Thyroid gland (tissue), 4 donors: Measurements from ENCODE around the gene NUP93. TPM values are rescaled to one million over a fixed set of nuclear protein-coding genes. Genes with fewer than 3 reads are reported as not detected.

ENCODE experiments used
- DNase-seq, 2 donors: peaks; one replicate each; pipeline ENCODE4 v3.0.0-alpha.2; 2019
- H3K27ac ChIP-seq, 3 donors: fragments of 200-600 bp; sonication (generic); 1 replicate in 2 of 3; 2 replicates in 1 of 3; pipeline ENCODE4 v1.5.1; 2016 to 2019; ENCODE audit warnings: mild to moderate bottlenecking in 1 of 3, moderate library complexity in 1 of 3
- H3K27me3 ChIP-seq: fragments of 200-600 bp; sonication (generic); one replicate; pipeline ENCODE4 v1.5.1; 2019
- H3K36me3 ChIP-seq, 2 donors: fragments of 200-600 bp; sonication (generic); one replicate each; pipeline ENCODE4 v1.5.1; 2016 to 2019
- H3K4me1 ChIP-seq, 2 donors: fragments of 200-600 bp; sonication (generic); one replicate each; pipeline ENCODE4 v1.5.1; 2017 to 2019
- H3K4me3 ChIP-seq, 3 donors: fragments of 200-600 bp; sonication (generic); replicated peaks in 1 of 3; 1 replicate in 2 of 3; 2 replicates in 1 of 3; pipeline ENCODE4 v1.5.1; 2016; ENCODE audit warnings: mild to moderate bottlenecking in 1 of 3
- H3K9me3 ChIP-seq: fragments of 200-600 bp; sonication (generic); one replicate; pipeline ENCODE4 v1.5.1; 2017
- POLR2A ChIP-seq, 2 donors: fragments of 450-650 bp; IDR thresholded peaks; one replicate each; pipeline ENCODE4 v1.6.1; 2017; ENCODE audit warnings: antibody characterized with exemption in 2 of 2, mild to moderate bottlenecking in 2 of 2, moderate library complexity in 1 of 2
- WGBS, 2 donors: methylation state at CpG; one replicate each; pipeline ENCODE4 v1.1.5; 2017; 5-methylcytosine and 5-hydroxymethylcytosine counted together
- intact Hi-C: fragments of 100-400 bp; cut with DNase I; formaldehyde crosslinking; loops from one replicate; pipeline ENCODE4 v1.15.1; 2023
- total RNA-seq, 4 donors: library from RNA; depleted of rRNA; stranded (reverse); fragments of >200 nt; gene quantifications; one replicate each; pipeline ENCODE4 v1.2.3, GENCODE V29; 2016
- TF ChIP-seq, protein P1 (sequence below), 6 experiments: fragments of 200-600 bp in 3 of 6; fragments of 450-650 bp in 3 of 6; sonication (generic) in 3 of 6; IDR thresholded peaks; one replicate each; pipeline ENCODE4 v1.5.1; 2016 to 2019; ENCODE audit warnings: antibody characterized with exemption in 6 of 6, mild to moderate bottlenecking in 2 of 6, inconsistent platforms in 1 of 6, moderate library complexity in 1 of 6

NUP93 gene
- total RNA-seq, 4 donors from 2014 or later: 70.1 to 150 (median 97.4) TPM

- intact Hi-C loops: no loop called here
- 19 to 32% methylated on average over 1 of the region's 1 CpG for WGBS, 2 donors
- H3K9me3 ChIP-seq: no peaks in the 10 kb centered on the region
- H3K36me3 ChIP-seq: no peaks in the 10 kb centered on the region
- peaks cover 76 to 83% of the 10 kb centered on the region in 2 donors for H3K4me1 ChIP-seq
- peak overlapping the region; percentile 81 to 94 (median 90) for H3K27ac ChIP-seq
- DNase-seq: no peak
- no peaks in the 10 kb centered on the region for H3K27me3 ChIP-seq
- TF ChIP-seq, protein P1, sequence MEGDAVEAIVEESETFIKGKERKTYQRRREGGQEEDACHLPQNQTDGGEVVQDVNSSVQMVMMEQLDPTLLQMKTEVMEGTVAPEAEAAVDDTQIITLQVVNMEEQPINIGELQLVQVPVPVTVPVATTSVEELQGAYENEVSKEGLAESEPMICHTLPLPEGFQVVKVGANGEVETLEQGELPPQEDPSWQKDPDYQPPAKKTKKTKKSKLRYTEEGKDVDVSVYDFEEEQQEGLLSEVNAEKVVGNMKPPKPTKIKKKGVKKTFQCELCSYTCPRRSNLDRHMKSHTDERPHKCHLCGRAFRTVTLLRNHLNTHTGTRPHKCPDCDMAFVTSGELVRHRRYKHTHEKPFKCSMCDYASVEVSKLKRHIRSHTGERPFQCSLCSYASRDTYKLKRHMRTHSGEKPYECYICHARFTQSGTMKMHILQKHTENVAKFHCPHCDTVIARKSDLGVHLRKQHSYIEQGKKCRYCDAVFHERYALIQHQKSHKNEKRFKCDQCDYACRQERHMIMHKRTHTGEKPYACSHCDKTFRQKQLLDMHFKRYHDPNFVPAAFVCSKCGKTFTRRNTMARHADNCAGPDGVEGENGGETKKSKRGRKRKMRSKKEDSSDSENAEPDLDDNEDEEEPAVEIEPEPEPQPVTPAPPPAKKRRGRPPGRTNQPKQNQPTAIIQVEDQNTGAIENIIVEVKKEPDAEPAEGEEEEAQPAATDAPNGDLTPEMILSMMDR (IDR thresholded peaks at IDR 0.05): no peak
- peak in 1 of 2 donors; percentile 57 for TF ChIP-seq POLR2A (IDR thresholded peaks at IDR 0.05)
- H3K4me3 ChIP-seq: no peak overlapping the region
Observed at GRCh38 chr16:56747486-56748045, 17.6 kb downstream of the NUP93 start.

- peak overlapping the region; percentile 81 to 94 (median 90) for H3K27ac ChIP-seq
- peak; percentile 54 to 56 for DNase-seq
Observed at GRCh38 chr16:56748191-56748590, 18.3 kb downstream of the NUP93 start.

GRCh38 chr16:56748826-56749225 lies 18.9 kb downstream of the NUP93 start:
- DNase-seq: peak; percentile 31 to 51
- no peaks in the 10 kb centered on the region for H3K36me3 ChIP-seq
- no peak overlapping the region for H3K4me3 ChIP-seq
- intact Hi-C loops: no loop called here
- TF ChIP-seq, protein P1 (IDR thresholded peaks at IDR 0.05): no peak
- peak in 1 of 2 donors; percentile 12 for TF ChIP-seq POLR2A (IDR thresholded peaks at IDR 0.05)
- H3K9me3 ChIP-seq: no peaks in the 10 kb centered on the region
- 49 to 55% methylated on average over 3 of the region's 3 CpGs for WGBS, 2 donors
- H3K27ac ChIP-seq: peak overlapping the region; percentile 81 to 94 (median 90)
- H3K4me1 ChIP-seq: peaks cover 64 to 76% of the 10 kb centered on the region in 2 donors
- no peaks in the 10 kb centered on the region for H3K27me3 ChIP-seq

More at GRCh38 chr16:56748191-56748590, 18.3 kb downstream of the NUP93 start:
- Histone ChIP-seq H3K27me3 (no peaks in the 10 kb centered on the region), H3K4me3 (no peak overlapping the region), H3K4me1 (peaks cover 71 to 82% of the 10 kb centered on the region in 2 donors), H3K36me3 (no peaks in the 10 kb centered on the region), H3K9me3 (no peaks in the 10 kb centered on the region)
- intact Hi-C loops: no loop called here
- 54 to 55% methylated on average over 10 of the region's 10 CpGs for WGBS, 2 donors
- no peak for TF ChIP-seq POLR2A (IDR thresholded peaks at IDR 0.05)
- TF ChIP-seq, protein P1 (IDR thresholded peaks at IDR 0.05): no peak

GRCh38 chr16:56749672-56750491 lies 20.0 kb downstream of the NUP93 start:
- intact Hi-C loops: no loop called here
- WGBS, 2 donors: 70 to 75% methylated on average over 3 of the region's 3 CpGs
- Histone ChIP-seq H3K27me3 (no peaks in the 10 kb centered on the region), H3K36me3 (no peaks in the 10 kb centered on the region), H3K4me1 (peaks cover 54 to 65% of the 10 kb centered on the region in 2 donors), H3K27ac (peak overlapping the region; percentile 81 to 94 (median 90)), H3K9me3 (no peaks in the 10 kb centered on the region), H3K4me3 (no peak overlapping the region)
- DNase-seq: peak in 1 of 2 donors; percentile 32
- TF ChIP-seq, protein P1 (IDR thresholded peaks at IDR 0.05): no peak
- peak in 1 of 2 donors; percentile 27 for TF ChIP-seq POLR2A (IDR thresholded peaks at IDR 0.05)

DNA sequence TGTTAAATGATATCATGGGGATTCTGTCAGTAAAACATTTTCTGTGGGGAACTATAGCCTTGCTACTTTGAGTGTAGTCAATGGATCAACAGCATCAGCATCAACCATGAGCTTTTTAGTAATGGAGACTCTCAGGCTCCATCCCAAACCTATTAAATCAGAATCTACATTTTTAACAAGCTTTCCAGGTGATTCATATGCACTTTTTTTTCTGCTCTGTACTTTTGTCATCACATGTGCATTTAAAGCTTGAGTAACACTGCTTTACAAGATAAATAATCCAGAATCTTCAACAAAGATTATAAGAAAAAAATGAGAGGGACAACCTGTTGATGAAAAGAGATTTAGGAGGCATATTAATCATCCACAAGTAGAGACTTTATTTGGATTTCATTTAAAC lies 23.5 kb downstream of the NUP93 start:
- DNase-seq: no peak
- Histone ChIP-seq H3K4me1 (peaks cover 23 to 34% of the 10 kb centered on the region in 2 donors), H3K36me3 (no peaks in the 10 kb centered on the region), H3K4me3 (no peak overlapping the region), H3K9me3 (no peaks in the 10 kb centered on the region), H3K27me3 (no peaks in the 10 kb centered on the region), H3K27ac (no peak overlapping the region)
- intact Hi-C loops: no loop called here
- TF ChIP-seq, protein P1 (IDR thresholded peaks at IDR 0.05): no peak
- TF ChIP-seq POLR2A (IDR thresholded peaks at IDR 0.05): no peak
